Endometrial microvascular endothelial cells (primary cell): ENCODE data around the gene HDGFL2. TPM values are rescaled to one million over a fixed set of nuclear protein-coding genes. Genes with fewer than 3 reads are reported as not detected.

ENCODE experiments used
- in situ Hi-C: cut with HindIII; loops from 2 replicates; pipeline ENCODE4 v1.10.0; 2017; ENCODE audit warnings: low sequenced_read_pairs, low pct_unique_long_range_greater_than_20kb; ENCODE audit errors: inconsistent ontology term
- total RNA-seq: library from RNA; depleted of rRNA; stranded (reverse); fragments of >200 nt; gene quantifications from one replicate; pipeline ENCODE4 v1.2.3, GENCODE V29; 2015; ENCODE audit errors: inconsistent ontology term

The HDGFL2 gene
- total RNA-seq, 1 donor from 2014 or later: 66.1 TPM

GRCh38 chr19:4493104-4493928 is 21.2 kb downstream of the HDGFL2 start:
- in situ Hi-C loops: no loop called here

GRCh38 chr19:4493929-4494690 is 22.0 kb downstream of the HDGFL2 start:
- in situ Hi-C loops: no loop called here

GRCh38 chr19:4494691-4495064 is 22.6 kb downstream of the HDGFL2 start:
- in situ Hi-C loops: no loop called here

- in situ Hi-C loops: no loop called here
Observed at GRCh38 chr19:4495471-4495870, 23.4 kb downstream of the HDGFL2 start.

- in situ Hi-C loops: no loop called here
Observed at GRCh38 chr19:4496304-4496703, 24.2 kb downstream of the HDGFL2 start.

- in situ Hi-C loops: no loop called here
Observed at GRCh38 chr19:4497770-4498389, 25.8 kb downstream of the HDGFL2 start.

- in situ Hi-C loops: no loop called here
Observed at GRCh38 chr19:4498694-4499093, 26.6 kb downstream of the HDGFL2 start.

GRCh38 chr19:4499318-4499717 is 27.2 kb downstream of the HDGFL2 start:
- in situ Hi-C loops: no loop called here

GRCh38 chr19:4499855-4500254 is 27.8 kb downstream of the HDGFL2 start:
- in situ Hi-C loops: no loop called here

GRCh38 chr19:4500841-4501591 is 28.9 kb downstream of the HDGFL2 start:
- in situ Hi-C loops: no loop called here

- in situ Hi-C loops: no loop called here
Observed at GRCh38 chr19:4501691-4502090, 29.6 kb downstream of the HDGFL2 start.

- in situ Hi-C loops: no loop called here
Observed at GRCh38 chr19:4502282-4503131, 30.4 kb downstream of the HDGFL2 start.

GRCh38 chr19:4503132-4503824 is 31.2 kb downstream of the HDGFL2 start:
- in situ Hi-C loops: no loop called here

GRCh38 chr19:4503825-4504170 is 31.7 kb downstream of the HDGFL2 start:
- in situ Hi-C loops: no loop called here

- in situ Hi-C loops: no loop called here
Observed at GRCh38 chr19:4504297-4504701, 32.2 kb downstream of the HDGFL2 start.

- in situ Hi-C loops: no loop called here
Observed at GRCh38 chr19:4504891-4505569, 32.9 kb downstream of the HDGFL2 start.
